Measurements from ENCODE around the gene CNTNAP2.
A peak's percentile ranks its signal among the peaks of the same experiment; 100 is the strongest.

DNA sequence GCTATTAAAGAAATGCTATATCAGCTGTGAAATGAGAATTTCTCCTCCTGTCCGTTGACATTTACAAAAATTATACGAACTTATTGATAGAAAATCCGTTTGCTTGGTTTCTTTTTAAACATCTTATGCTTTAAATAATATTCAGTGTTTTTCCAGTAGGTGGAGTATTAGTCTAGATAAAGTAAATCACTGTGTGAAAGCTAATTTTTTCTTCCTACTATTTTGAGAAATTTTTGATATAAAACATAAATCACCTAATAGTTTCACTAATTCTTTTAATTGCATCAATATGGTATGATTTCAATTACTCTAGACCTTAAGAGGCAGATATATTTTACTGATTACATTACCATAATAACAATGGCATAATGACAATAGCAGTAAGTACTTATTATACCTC lies 2138.7 kb downstream of the CNTNAP2 start:
- TF ChIP-seq CTCF (IDR thresholded peaks at IDR 0.05) (peak in 1 of 4 experiments; percentile 8), POLR2A (IDR thresholded peaks at IDR 0.05) (no peak)

Measured in uterus (tissue), 2 donors.